DND-41 (cell line): ENCODE measurements around the gene VIPAS39.

Experiments used
- ATAC-seq: fragments of 200-7000 bp; cut with Tn5 transposase; 3 replicates; pipeline ENCODE4 v1.9.1; 2021; ENCODE audit warnings: low read depth; ENCODE audit not compliant: insufficient read depth
- DNase-seq: peaks from one replicate; pipeline ENCODE4 v3.0.0-alpha.2; 2020
- H2AFZ ChIP-seq: 2 replicates; pipeline ENCODE4 v1.6.0; 2012; ENCODE audit warnings: low read depth, low read length
- H3K27ac ChIP-seq: 2 replicates; pipeline ENCODE4 v1.5.1; 2012; ENCODE audit warnings: low read length, inconsistent platforms
- H3K27me3 ChIP-seq: fragments of 200-600 bp; sonication (generic); 2 replicates; pipeline ENCODE4 v1.6.0; 2012; ENCODE audit warnings: low read length, mild to moderate bottlenecking, inconsistent platforms; ENCODE audit not compliant: insufficient read depth, poor library complexity
- H3K36me3 ChIP-seq: 2 replicates; pipeline ENCODE4 v1.5.1; 2012; ENCODE audit warnings: low read length, inconsistent platforms; ENCODE audit not compliant: insufficient read depth
- H3K4me1 ChIP-seq: 2 replicates; pipeline ENCODE4 v1.5.1; 2012; ENCODE audit warnings: mild to moderate bottlenecking, low read length; ENCODE audit not compliant: insufficient read depth
- H3K4me2 ChIP-seq: 2 replicates; pipeline ENCODE4 v1.6.0; 2012; ENCODE audit warnings: mild to moderate bottlenecking, moderate library complexity, low read length, inconsistent platforms; ENCODE audit not compliant: insufficient read depth
- H3K4me3 ChIP-seq, 2 experiments: fragments of 200-600 bp in 1 of 2; shearing (Covaris generic) in 1 of 2; 2 replicates each; pipeline ENCODE4 v1.5.1; 2012 to 2016; ENCODE audit warnings: inconsistent platforms in 2 of 2, low read length in 2 of 2, mild to moderate bottlenecking in 2 of 2, low read depth in 1 of 2, moderate library complexity in 1 of 2
- H3K79me2 ChIP-seq: 2 replicates; pipeline ENCODE4 v1.6.0; 2012; ENCODE audit warnings: low read length, inconsistent platforms; ENCODE audit not compliant: insufficient read depth
- H3K9ac ChIP-seq: 2 replicates; pipeline ENCODE4 v1.6.0; 2012; ENCODE audit warnings: low read depth, mild to moderate bottlenecking, inconsistent platforms, low read length, moderate library complexity
- H3K9me3 ChIP-seq: 2 replicates; pipeline ENCODE4 v1.5.1; 2012; ENCODE audit warnings: low read length, moderate library complexity, mild to moderate bottlenecking, inconsistent platforms; ENCODE audit not compliant: insufficient read depth, severe bottlenecking
- H4K20me1 ChIP-seq: 2 replicates; pipeline ENCODE4 v1.6.0; 2012; ENCODE audit warnings: low read length; ENCODE audit not compliant: insufficient read depth
- EZH2 ChIP-seq: IDR thresholded peaks from 3 replicates; pipeline ENCODE4 v1.6.1; 2012; ENCODE audit warnings: borderline replicate concordance, low read depth, mild to moderate bottlenecking, moderate library complexity, low read length, inconsistent platforms; ENCODE audit not compliant: severe bottlenecking
- TF ChIP-seq, protein P1 (sequence below): IDR thresholded peaks from 2 replicates; pipeline ENCODE4 v1.5.1; 2012; ENCODE audit warnings: borderline replicate concordance, low read length, moderate library complexity, mild to moderate bottlenecking; ENCODE audit not compliant: poor library complexity, severe bottlenecking; ENCODE audit errors: extremely low read depth

The VIPAS39 gene

GRCh38 chr14:77426396-77426795 is 31.0 kb downstream of the VIPAS39 start:
- Histone ChIP-seq H3K27ac (no peak overlapping the region), H3K79me2 (no peaks in the 10 kb centered on the region), H4K20me1 (no peaks in the 10 kb centered on the region), H3K9ac (no peak overlapping the region), H3K36me3 (peaks cover 74% of the 10 kb centered on the region), H2AFZ (no peak overlapping the region), H3K9me3 (no peaks in the 10 kb centered on the region), H3K4me2 (no peak overlapping the region), H3K4me3 (no peak overlapping the region), H3K4me1 (no peaks in the 10 kb centered on the region), H3K27me3 (no peaks in the 10 kb centered on the region)
- TF ChIP-seq, protein P1, sequence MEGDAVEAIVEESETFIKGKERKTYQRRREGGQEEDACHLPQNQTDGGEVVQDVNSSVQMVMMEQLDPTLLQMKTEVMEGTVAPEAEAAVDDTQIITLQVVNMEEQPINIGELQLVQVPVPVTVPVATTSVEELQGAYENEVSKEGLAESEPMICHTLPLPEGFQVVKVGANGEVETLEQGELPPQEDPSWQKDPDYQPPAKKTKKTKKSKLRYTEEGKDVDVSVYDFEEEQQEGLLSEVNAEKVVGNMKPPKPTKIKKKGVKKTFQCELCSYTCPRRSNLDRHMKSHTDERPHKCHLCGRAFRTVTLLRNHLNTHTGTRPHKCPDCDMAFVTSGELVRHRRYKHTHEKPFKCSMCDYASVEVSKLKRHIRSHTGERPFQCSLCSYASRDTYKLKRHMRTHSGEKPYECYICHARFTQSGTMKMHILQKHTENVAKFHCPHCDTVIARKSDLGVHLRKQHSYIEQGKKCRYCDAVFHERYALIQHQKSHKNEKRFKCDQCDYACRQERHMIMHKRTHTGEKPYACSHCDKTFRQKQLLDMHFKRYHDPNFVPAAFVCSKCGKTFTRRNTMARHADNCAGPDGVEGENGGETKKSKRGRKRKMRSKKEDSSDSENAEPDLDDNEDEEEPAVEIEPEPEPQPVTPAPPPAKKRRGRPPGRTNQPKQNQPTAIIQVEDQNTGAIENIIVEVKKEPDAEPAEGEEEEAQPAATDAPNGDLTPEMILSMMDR = no peak
- TF ChIP-seq EZH2 = no peak
- DNase-seq (no peak), ATAC-seq (no peak)

GRCh38 chr14:77424862-77425261 is 32.5 kb downstream of the VIPAS39 start:
- no peaks in the 10 kb centered on the region for H3K4me1 ChIP-seq
- no peaks in the 10 kb centered on the region for H3K27me3 ChIP-seq
- H3K9me3 ChIP-seq = peaks cover 2% of the 10 kb centered on the region
- H4K20me1 ChIP-seq = no peaks in the 10 kb centered on the region
- DNase-seq (no peak), ATAC-seq (no peak)
- no peaks in the 10 kb centered on the region for H3K79me2 ChIP-seq
- H3K27ac ChIP-seq = no peak overlapping the region
- no peak overlapping the region for H3K9ac ChIP-seq
- TF ChIP-seq, protein P1 = no peak
- TF ChIP-seq EZH2 = no peak
- H3K36me3 ChIP-seq = peaks cover 70% of the 10 kb centered on the region
- no peak overlapping the region for H3K4me3 ChIP-seq
- H2AFZ ChIP-seq = no peak overlapping the region
- H3K4me2 ChIP-seq = no peak overlapping the region

GRCh38 chr14:77423423-77423822 is 34.0 kb downstream of the VIPAS39 start, which contains the start of gene NOXRED1:
Gene NOXRED1 (minus strand): TSS chr14:77423523. CDS start chr14:77422889, 634 bp downstream.
- Histone ChIP-seq H3K36me3 (peaks cover 55% of the 10 kb centered on the region), H3K4me3 (no peak within 1 kb of the TSS), H3K4me1 (no peaks in the 10 kb centered on the region), H3K9me3 (peaks cover 6% of the 10 kb centered on the region), H2AFZ (no peak within 1 kb of the TSS), H3K4me2 (no peak within 1 kb of the TSS), H4K20me1 (no peaks in the 10 kb centered on the region), H3K27me3 (no peaks in the 10 kb centered on the region), H3K27ac (no peak within 1 kb of the TSS), H3K79me2 (no peaks in the 10 kb centered on the region), H3K9ac (no peak within 1 kb of the TSS)
- TF ChIP-seq, protein P1 = no peak
- TF ChIP-seq EZH2 = no peak
- ATAC-seq (no peak), DNase-seq (no peak)

- no peak for TF ChIP-seq EZH2
- TF ChIP-seq, protein P1 = no peak
- Histone ChIP-seq H2AFZ (no peak overlapping the region), H3K4me1 (no peaks in the 10 kb centered on the region), H3K4me3 (no peak overlapping the region), H3K27ac (no peak overlapping the region), H3K79me2 (no peaks in the 10 kb centered on the region), H3K9ac (no peak overlapping the region), H3K9me3 (peaks cover 6% of the 10 kb centered on the region), H4K20me1 (no peaks in the 10 kb centered on the region), H3K36me3 (peaks cover 34% of the 10 kb centered on the region), H3K4me2 (no peak overlapping the region), H3K27me3 (no peaks in the 10 kb centered on the region)
- DNase-seq = no peak
- ATAC-seq = no peak
Observed at GRCh38 chr14:77421201-77421600, 36.2 kb downstream of the VIPAS39 start.
